Mesodermal cell (in vitro differentiated cells): ENCODE results near the gene RAB3GAP1.

ENCODE experiments used
- H3K27ac ChIP-seq: 2 replicates; pipeline ENCODE4 v1.7.0; 2013; ENCODE audit warnings: mild to moderate bottlenecking, low read depth, low read length, moderate library complexity; ENCODE audit not compliant: severe bottlenecking
- H3K36me3 ChIP-seq: 2 replicates; pipeline ENCODE4 v1.7.1; 2013; ENCODE audit warnings: mild to moderate bottlenecking, low read length, moderate library complexity; ENCODE audit not compliant: control insufficient read depth, insufficient read depth
- H3K4me1 ChIP-seq: one replicate; pipeline ENCODE4 v1.7.1; 2013; ENCODE audit warnings: mild to moderate bottlenecking, low read length; ENCODE audit not compliant: insufficient read depth, control insufficient read depth, poor library complexity, severe bottlenecking
- H3K4me3 ChIP-seq: 2 replicates; pipeline ENCODE4 v1.7.0; 2013; ENCODE audit warnings: low read length, control low read depth, mild to moderate bottlenecking; ENCODE audit not compliant: insufficient read depth, poor library complexity, severe bottlenecking; ENCODE audit errors: extremely low read depth
- H3K9me3 ChIP-seq: 2 replicates; pipeline ENCODE4 v1.7.1; 2013; ENCODE audit warnings: mild to moderate bottlenecking, low read length, moderate library complexity; ENCODE audit not compliant: control insufficient read depth
- WGBS, 2 experiments: methylation state at CpG; one replicate each; pipeline ENCODE4 v1.1.5; 2013; ENCODE audit warnings: missing lambda C conversion rate in 2 of 2; ENCODE audit not compliant: insufficient coverage in 2 of 2; 5-methylcytosine and 5-hydroxymethylcytosine counted together

The RAB3GAP1 gene

GRCh38 chr2:135142323-135142722, 90.2 kb downstream of the RAB3GAP1 start:
- Histone ChIP-seq H3K36me3 (peaks cover 50% of the 10 kb centered on the region), H3K27ac (no peak overlapping the region), H3K9me3 (peaks cover 6% of the 10 kb centered on the region), H3K4me3 (no peak overlapping the region), H3K4me1 (no peaks in the 10 kb centered on the region)
- no CpG with 5 or more reads among the region's 1 CpG for WGBS, 2 experiments

GRCh38 chr2:135144343-135144742, 92.3 kb downstream of the RAB3GAP1 start:
- Histone ChIP-seq H3K36me3 (peaks cover 36% of the 10 kb centered on the region), H3K4me3 (no peak overlapping the region), H3K9me3 (peaks cover 6% of the 10 kb centered on the region), H3K27ac (no peak overlapping the region), H3K4me1 (no peaks in the 10 kb centered on the region)
- WGBS, 2 experiments = 88 to 100% methylated on average over 2 of the region's 2 CpGs

GRCh38 chr2:135149251-135149650, 97.2 kb downstream of the RAB3GAP1 start:
- no peak overlapping the region for H3K4me3 ChIP-seq
- H3K4me1 ChIP-seq = no peaks in the 10 kb centered on the region
- H3K36me3 ChIP-seq = peaks cover 43% of the 10 kb centered on the region
- no peak overlapping the region for H3K27ac ChIP-seq
- H3K9me3 ChIP-seq = no peaks in the 10 kb centered on the region
- WGBS, 2 experiments = 71 to 86% methylated on average over 1 of the region's 1 CpG

- H3K36me3 ChIP-seq = peaks cover 49% of the 10 kb centered on the region
- H3K27ac ChIP-seq = no peak overlapping the region
- no peaks in the 10 kb centered on the region for H3K9me3 ChIP-seq
Observed at GRCh38 chr2:135150725-135151124, 98.6 kb downstream of the RAB3GAP1 start.

GRCh38 chr2:135151615-135152014, 99.5 kb downstream of the RAB3GAP1 start:
- Histone ChIP-seq H3K4me1 (no peaks in the 10 kb centered on the region), H3K4me3 (no peak overlapping the region), H3K9me3 (no peaks in the 10 kb centered on the region), H3K27ac (no peak overlapping the region), H3K36me3 (peaks cover 51% of the 10 kb centered on the region)
- WGBS, 2 experiments = 90 to 96% methylated on average over 3 of the region's 3 CpGs

More at GRCh38 chr2:135150725-135151124, 98.6 kb downstream of the RAB3GAP1 start:
- Histone ChIP-seq H3K4me1 (no peaks in the 10 kb centered on the region), H3K4me3 (no peak overlapping the region)
- 83 to 100% methylated on average over 1 of the region's 1 CpG for WGBS, 2 experiments

- WGBS, 2 experiments = no CpG with 5 or more reads among the region's 1 CpG
- H3K36me3 ChIP-seq = peaks cover 58% of the 10 kb centered on the region
- no peak overlapping the region for H3K4me3 ChIP-seq
- H3K4me1 ChIP-seq = no peaks in the 10 kb centered on the region
- H3K27ac ChIP-seq = no peak overlapping the region
- no peaks in the 10 kb centered on the region for H3K9me3 ChIP-seq
Observed at GRCh38 chr2:135152361-135152760, 100.3 kb downstream of the RAB3GAP1 start.

- peaks cover 71% of the 10 kb centered on the region for H3K36me3 ChIP-seq
- no peak overlapping the region for H3K4me3 ChIP-seq
- H3K4me1 ChIP-seq = no peaks in the 10 kb centered on the region
- H3K27ac ChIP-seq = no peak overlapping the region
- H3K9me3 ChIP-seq = no peaks in the 10 kb centered on the region
Observed at GRCh38 chr2:135154962-135155361, 102.9 kb downstream of the RAB3GAP1 start.

- H3K27ac ChIP-seq = no peak overlapping the region
- no peaks in the 10 kb centered on the region for H3K4me1 ChIP-seq
- no peak overlapping the region for H3K4me3 ChIP-seq
- H3K9me3 ChIP-seq = no peaks in the 10 kb centered on the region
- 92% methylated on average over 2 of the region's 3 CpGs; no CpG with 5 or more reads in 1 of the 2 experiments for WGBS, 2 experiments
- H3K36me3 ChIP-seq = peaks cover 51% of the 10 kb centered on the region
Observed at GRCh38 chr2:135157856-135158255, 105.8 kb downstream of the RAB3GAP1 start.

- H3K4me1 ChIP-seq = no peaks in the 10 kb centered on the region
- H3K9me3 ChIP-seq = no peaks in the 10 kb centered on the region
- H3K27ac ChIP-seq = no peak overlapping the region
- WGBS, 2 experiments = 94 to 100% methylated on average over 2 of the region's 2 CpGs
- H3K4me3 ChIP-seq = no peak overlapping the region
- peaks cover 55% of the 10 kb centered on the region for H3K36me3 ChIP-seq
Observed at GRCh38 chr2:135159191-135159590, 107.1 kb downstream of the RAB3GAP1 start.

GRCh38 chr2:135162377-135162776, 110.3 kb downstream of the RAB3GAP1 start:
- 88 to 100% methylated on average over 2 to 3 of the region's 5 CpGs for WGBS, 2 experiments
- Histone ChIP-seq H3K36me3 (peaks cover 60% of the 10 kb centered on the region), H3K9me3 (no peaks in the 10 kb centered on the region), H3K27ac (no peak overlapping the region), H3K4me1 (no peaks in the 10 kb centered on the region), H3K4me3 (no peak overlapping the region)

- Histone ChIP-seq H3K27ac (no peak overlapping the region), H3K4me1 (no peaks in the 10 kb centered on the region), H3K9me3 (no peaks in the 10 kb centered on the region), H3K4me3 (no peak overlapping the region), H3K36me3 (peaks cover 60% of the 10 kb centered on the region)
- 89 to 100% methylated on average over 1 to 3 of the region's 4 CpGs for WGBS, 2 experiments
Observed at GRCh38 chr2:135162786-135163185, 110.7 kb downstream of the RAB3GAP1 start.
